ENCODE measurements around the gene CTNNA2. TPM values are rescaled to one million over a fixed set of nuclear protein-coding genes. Genes with fewer than 3 reads are reported as not detected.

Gene CTNNA2
- total and polyA plus RNA-seq, 5 donors, result 0.08 to 0.42 (median 0.11) TPM; not detected in 1

- WGBS, result 3% methylated on average over 9 of the region's 9 CpGs
- H3K4me3 ChIP-seq (ENCODE audit: low read length), result no peak overlapping the region
- intact Hi-C loops (cut with DNase I), result no loop called here
Measured at GRCh38 chr2:79935771-79936657, 423.2 kb downstream of the CTNNA2 start.

GRCh38 chr2:79936715-79937114 lies 423.9 kb downstream of the CTNNA2 start:
- intact Hi-C loops (cut with DNase I), result no loop called here
- no peaks in the 10 kb centered on the region for H3K9me3 ChIP-seq (ENCODE audit: control insufficient read depth, low read length)
- H3K4me3 ChIP-seq (ENCODE audit: low read length), result no peak overlapping the region
- H3K4me1 ChIP-seq (ENCODE audit: control insufficient read depth, insufficient read depth, low read length), result no peaks in the 10 kb centered on the region
- H3K27me3 ChIP-seq (ENCODE audit: control insufficient read depth, insufficient read depth), result no peaks in the 10 kb centered on the region
- ATAC-seq (no peak), DNase-seq (no peak)
- no peak overlapping the region for H3K27ac ChIP-seq (ENCODE audit: low read length)
- 85% methylated on average over 3 of the region's 3 CpGs for WGBS

More at GRCh38 chr2:79935771-79936657, 423.2 kb downstream of the CTNNA2 start:
- no peak overlapping the region for H3K27ac ChIP-seq (ENCODE audit: low read length)
- H3K27me3 ChIP-seq (ENCODE audit: control insufficient read depth, insufficient read depth), result no peaks in the 10 kb centered on the region
- no peaks in the 10 kb centered on the region for H3K4me1 ChIP-seq (ENCODE audit: control insufficient read depth, insufficient read depth, low read length)
- ATAC-seq (peak; percentile 52 to 59), DNase-seq (peak in 1 of 3 donors; percentile 26)
- no peaks in the 10 kb centered on the region for H3K9me3 ChIP-seq (ENCODE audit: control insufficient read depth, low read length)

GRCh38 chr2:79938648-79939047 lies 425.8 kb downstream of the CTNNA2 start:
- DNase-seq (no peak), ATAC-seq (no peak)
- H3K27me3 ChIP-seq (ENCODE audit: control insufficient read depth, insufficient read depth), result no peaks in the 10 kb centered on the region
- 86% methylated on average over 1 of the region's 1 CpG for WGBS
- no peaks in the 10 kb centered on the region for H3K4me1 ChIP-seq (ENCODE audit: control insufficient read depth, insufficient read depth, low read length)
- H3K9me3 ChIP-seq (ENCODE audit: control insufficient read depth, low read length), result no peaks in the 10 kb centered on the region
- no peak overlapping the region for H3K4me3 ChIP-seq (ENCODE audit: low read length)
- H3K27ac ChIP-seq (ENCODE audit: low read length), result no peak overlapping the region
- intact Hi-C loops (cut with DNase I), result no loop called here

- DNase-seq, result no peak
- H3K9me3 ChIP-seq (ENCODE audit: control insufficient read depth, low read length), result no peaks in the 10 kb centered on the region
- 89% methylated on average over 2 of the region's 2 CpGs for WGBS
- no peak overlapping the region for H3K27ac ChIP-seq (ENCODE audit: low read length)
- no peaks in the 10 kb centered on the region for H3K4me1 ChIP-seq (ENCODE audit: control insufficient read depth, insufficient read depth, low read length)
- H3K4me3 ChIP-seq (ENCODE audit: low read length), result no peak overlapping the region
- intact Hi-C loops (cut with DNase I), result no loop called here
- H3K27me3 ChIP-seq (ENCODE audit: control insufficient read depth, insufficient read depth), result no peaks in the 10 kb centered on the region
- ATAC-seq, result no peak
Measured at GRCh38 chr2:79940364-79940763, 427.5 kb downstream of the CTNNA2 start.

- Histone ChIP-seq H3K27ac (ENCODE audit: low read length) (no peak overlapping the region), H3K9me3 (ENCODE audit: control insufficient read depth, low read length) (no peaks in the 10 kb centered on the region), H3K4me3 (ENCODE audit: low read length) (no peak overlapping the region), H3K27me3 (ENCODE audit: control insufficient read depth, insufficient read depth) (no peaks in the 10 kb centered on the region), H3K4me1 (ENCODE audit: control insufficient read depth, insufficient read depth, low read length) (no peaks in the 10 kb centered on the region)
- intact Hi-C loops (cut with DNase I), result no loop called here
- ATAC-seq (no peak), DNase-seq (no peak)
- whole genome bisulfite sequencing, result 44% methylated on average over 2 of the region's 2 CpGs
Measured at GRCh38 chr2:79941179-79941578, 428.3 kb downstream of the CTNNA2 start.

- H3K4me1 ChIP-seq (ENCODE audit: control insufficient read depth, insufficient read depth, low read length), result no peaks in the 10 kb centered on the region
- H3K27ac ChIP-seq (ENCODE audit: low read length), result no peak overlapping the region
- no peaks in the 10 kb centered on the region for H3K9me3 ChIP-seq (ENCODE audit: control insufficient read depth, low read length)
- no peaks in the 10 kb centered on the region for H3K27me3 ChIP-seq (ENCODE audit: control insufficient read depth, insufficient read depth)
- DNase-seq, result no peak
- intact Hi-C loops (cut with DNase I), result no loop called here
- no peak for ATAC-seq
- 87% methylated on average over 1 of the region's 1 CpG for WGBS
- no peak overlapping the region for H3K4me3 ChIP-seq (ENCODE audit: low read length)
Measured at GRCh38 chr2:79944205-79944604, 431.4 kb downstream of the CTNNA2 start.

GRCh38 chr2:79945653-79946445 lies 433.0 kb downstream of the CTNNA2 start:
- DNase-seq (no peak), ATAC-seq (peak; percentile 25 to 31)
- Histone ChIP-seq H3K27me3 (ENCODE audit: control insufficient read depth, insufficient read depth) (no peaks in the 10 kb centered on the region), H3K4me1 (ENCODE audit: control insufficient read depth, insufficient read depth, low read length) (no peaks in the 10 kb centered on the region), H3K27ac (ENCODE audit: low read length) (no peak overlapping the region), H3K4me3 (ENCODE audit: low read length) (no peak overlapping the region), H3K9me3 (ENCODE audit: control insufficient read depth, low read length) (no peaks in the 10 kb centered on the region)
- intact Hi-C loops (cut with DNase I), result no loop called here
- 71% methylated on average over 5 of the region's 5 CpGs for WGBS

GRCh38 chr2:79947751-79948150 lies 434.9 kb downstream of the CTNNA2 start:
- Histone ChIP-seq H3K9me3 (ENCODE audit: control insufficient read depth, low read length) (no peaks in the 10 kb centered on the region), H3K4me3 (ENCODE audit: low read length) (no peak overlapping the region), H3K4me1 (ENCODE audit: control insufficient read depth, insufficient read depth, low read length) (no peaks in the 10 kb centered on the region), H3K27me3 (ENCODE audit: control insufficient read depth, insufficient read depth) (no peaks in the 10 kb centered on the region), H3K27ac (ENCODE audit: low read length) (no peak overlapping the region)
- 54% methylated on average over 2 of the region's 2 CpGs for WGBS
- no peak for DNase-seq
- intact Hi-C loops (cut with DNase I), result no loop called here
- ATAC-seq, result no peak

- Histone ChIP-seq H3K4me3 (ENCODE audit: low read length) (no peak overlapping the region), H3K9me3 (ENCODE audit: control insufficient read depth, low read length) (no peaks in the 10 kb centered on the region), H3K4me1 (ENCODE audit: control insufficient read depth, insufficient read depth, low read length) (no peaks in the 10 kb centered on the region), H3K27me3 (ENCODE audit: control insufficient read depth, insufficient read depth) (no peaks in the 10 kb centered on the region), H3K27ac (ENCODE audit: low read length) (no peak overlapping the region)
- intact Hi-C loops (cut with DNase I), result no loop called here
- ATAC-seq (no peak), DNase-seq (no peak)
- WGBS, result 74% methylated on average over 3 of the region's 3 CpGs
Measured at GRCh38 chr2:79950526-79950925, 437.7 kb downstream of the CTNNA2 start.

- H3K4me3 ChIP-seq (ENCODE audit: low read length), result no peak overlapping the region
- H3K4me1 ChIP-seq (ENCODE audit: control insufficient read depth, insufficient read depth, low read length), result no peaks in the 10 kb centered on the region
- DNase-seq (no peak), ATAC-seq (no peak)
- H3K9me3 ChIP-seq (ENCODE audit: control insufficient read depth, low read length), result no peaks in the 10 kb centered on the region
- WGBS, result 65% methylated on average over 3 of the region's 3 CpGs
- intact Hi-C loops (cut with DNase I), result no loop called here
- no peak overlapping the region for H3K27ac ChIP-seq (ENCODE audit: low read length)
- H3K27me3 ChIP-seq (ENCODE audit: control insufficient read depth, insufficient read depth), result no peaks in the 10 kb centered on the region
Measured at GRCh38 chr2:79952616-79953015, 439.8 kb downstream of the CTNNA2 start.

GRCh38 chr2:79960035-79960434 lies 447.2 kb downstream of the CTNNA2 start:
- ATAC-seq, result no peak
- intact Hi-C loops (cut with DNase I), result no loop called here
- H3K27ac ChIP-seq (ENCODE audit: low read length), result no peak overlapping the region

More at GRCh38 chr2:79960035-79960434, 447.2 kb downstream of the CTNNA2 start:
- Histone ChIP-seq H3K4me3 (ENCODE audit: low read length) (no peak overlapping the region), H3K4me1 (ENCODE audit: control insufficient read depth, insufficient read depth, low read length) (no peaks in the 10 kb centered on the region), H3K9me3 (ENCODE audit: control insufficient read depth, low read length) (no peaks in the 10 kb centered on the region), H3K27me3 (ENCODE audit: control insufficient read depth, insufficient read depth) (no peaks in the 10 kb centered on the region)
- no peak for DNase-seq
